GM12891 (cell line): Measurements from ENCODE around the gene SCG5.

ENCODE experiments used
- PAX5 ChIP-seq: IDR thresholded peaks from 2 replicates; pipeline ENCODE4 v1.6.1; 2011; ENCODE audit warnings: low read length, moderate library complexity, mild to moderate bottlenecking; ENCODE audit not compliant: insufficient read depth, severe bottlenecking
- POLR2A ChIP-seq: IDR thresholded peaks from 2 replicates; pipeline ENCODE4 v1.6.1; 2011; ENCODE audit warnings: low read depth, low read length, control low read depth

- TF ChIP-seq POLR2A (no peak), PAX5 (no peak)
These were observed 23.3 kb downstream of the SCG5 start for GRCh38 chr15:32664796-32665195.
